ENCODE results near the gene HAL.

DNA sequence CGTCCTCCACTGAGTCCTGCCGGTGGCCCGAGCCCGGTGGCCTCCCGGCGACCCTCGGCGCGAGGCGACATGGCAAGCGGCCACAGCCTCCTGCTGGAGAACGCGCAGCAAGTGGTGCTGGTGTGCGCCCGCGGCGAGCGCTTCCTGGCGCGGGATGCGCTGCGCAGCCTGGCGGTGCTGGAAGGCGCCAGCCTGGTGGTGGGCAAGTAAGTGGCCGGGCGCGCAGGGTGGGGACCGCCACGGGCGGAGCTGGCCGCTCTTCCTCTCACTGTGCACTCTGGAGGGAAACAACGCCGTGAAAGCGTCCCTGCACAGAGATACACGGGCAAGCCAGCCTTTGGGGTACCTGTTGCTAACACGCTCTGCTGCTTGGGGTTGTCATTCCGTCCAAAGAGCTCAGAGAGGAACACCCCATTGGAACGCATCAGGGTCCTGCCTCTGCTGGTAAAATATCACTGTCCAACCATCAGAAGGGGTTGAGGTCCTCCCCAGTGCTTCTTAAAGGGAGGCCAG, 52.8 kb downstream of the HAL start, which contains the start of gene AMDHD1:
- TF ChIP-seq SUZ12 (IDR thresholded peaks at IDR 0.05; ENCODE audit: extremely low read depth, insufficient read depth, insufficient read length) (no peak), YY1 (IDR thresholded peaks at IDR 0.05; ENCODE audit: insufficient read depth, insufficient read length) (no peak)
